ENCODE measurements around the gene NR6A1.

Gene NR6A1

DNA sequence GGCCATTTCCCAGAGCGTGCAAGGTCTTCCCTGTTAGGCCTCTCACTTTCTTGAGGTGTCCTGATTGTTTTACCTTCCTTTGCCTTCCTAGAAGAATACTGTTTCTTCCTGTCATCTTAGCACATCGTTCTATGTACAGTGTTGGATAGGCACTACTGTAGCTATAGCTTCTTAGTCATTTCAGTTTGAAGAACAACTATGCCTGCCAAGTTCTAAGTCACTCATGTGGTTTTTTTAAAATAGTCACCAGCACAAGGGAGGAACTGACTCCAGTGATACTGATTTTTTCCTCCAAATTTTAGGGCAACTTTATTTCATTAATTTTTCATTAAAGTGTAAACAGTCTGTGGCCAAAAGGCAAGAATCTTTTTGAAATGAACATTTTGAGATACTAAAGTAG, 141.5 kb downstream of the NR6A1 start:
- no peak overlapping the region for H3K23ac ChIP-seq (ENCODE audit: low read depth, low read length, poor library complexity)
- no peak for DNase-seq (ENCODE audit: low spot score)
- H4K91ac ChIP-seq (ENCODE audit: low read depth, low read length, poor library complexity): no peak overlapping the region
- H2BK12ac ChIP-seq (ENCODE audit: low read length): no peak overlapping the region
- H3K18ac ChIP-seq (ENCODE audit: low read length): no peak overlapping the region
- H3K79me1 ChIP-seq (ENCODE audit: low read depth, low read length): no peaks in the 10 kb centered on the region
- no CpG with 5 or more reads among the region's 2 CpGs for WGBS, 2 donors (ENCODE audit: extremely low coverage in 2 of 2, insufficient read length in 2 of 2, insufficient replicate concordance in 1 of 2)
- H2BK15ac ChIP-seq (ENCODE audit: low read length): no peak overlapping the region
- H2AK5ac ChIP-seq (ENCODE audit: low read depth, low read length): no peak overlapping the region
- no peak overlapping the region for H3K14ac ChIP-seq (ENCODE audit: low read length)
- no peak overlapping the region for H3K4me3 ChIP-seq (ENCODE audit: low read length in 2 of 2)
- no peak overlapping the region for H2BK5ac ChIP-seq (ENCODE audit: low read length)
- no peak overlapping the region for H3K4ac ChIP-seq (ENCODE audit: low read length)
- no peak overlapping the region for H3K4me2 ChIP-seq (ENCODE audit: insufficient read depth, low read length, poor library complexity, severe bottlenecking)
- H3K36me3 ChIP-seq (replicated peaks in 1 of 2; ENCODE audit: control insufficient read depth in 2 of 2, insufficient read depth in 2 of 2, low read length in 2 of 2): no peaks in the 10 kb centered on the region
- H3K9ac ChIP-seq (ENCODE audit: low read depth, low read length, poor library complexity): no peak overlapping the region
- H2BK120ac ChIP-seq (ENCODE audit: low read depth, low read length): no peak overlapping the region
- no peak overlapping the region for H2AFZ ChIP-seq (ENCODE audit: low read length)
- no peaks in the 10 kb centered on the region for H3K4me1 ChIP-seq (ENCODE audit: control insufficient read depth in 2 of 2, insufficient read depth in 1 of 2, low read depth in 1 of 2, low read length in 2 of 2)
- H3K9me3 ChIP-seq (replicated peaks in 1 of 2; ENCODE audit: control insufficient read depth in 2 of 2, insufficient read depth in 1 of 2, low read depth in 1 of 2, low read length in 2 of 2): no peaks in the 10 kb centered on the region
- no peak overlapping the region for H3K27ac ChIP-seq (replicated peaks; ENCODE audit: low read length)
- no peaks in the 10 kb centered on the region for H3K27me3 ChIP-seq (ENCODE audit: control insufficient read depth in 3 of 3, insufficient read depth in 3 of 3, low read depth in 1 of 3, low read length in 3 of 3)
- no peak overlapping the region for H4K8ac ChIP-seq (ENCODE audit: low read depth, low read length)

DNA sequence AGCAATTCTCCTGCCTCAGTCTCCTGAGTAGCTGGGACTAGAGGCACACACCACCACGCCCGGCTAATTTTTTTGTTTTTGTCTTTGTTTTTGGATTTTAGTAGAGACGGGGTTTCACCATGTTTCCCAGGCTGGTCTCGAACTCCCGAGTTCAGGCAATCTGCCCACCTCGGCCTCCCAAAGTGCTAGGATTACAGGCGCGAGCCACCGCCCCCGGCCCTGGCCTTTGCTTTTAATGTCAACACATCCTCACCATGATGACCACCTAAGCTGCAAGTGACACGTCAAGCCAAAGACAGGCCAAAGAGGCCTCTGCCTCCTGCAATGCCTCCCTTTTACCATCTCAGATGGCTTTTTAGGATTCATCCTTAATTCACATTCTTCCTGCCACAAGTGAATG, 142.4 kb downstream of the NR6A1 start:
- H3K27ac ChIP-seq (replicated peaks; ENCODE audit: low read length): no peak overlapping the region
- no peak overlapping the region for H3K4ac ChIP-seq (ENCODE audit: low read length)
- H3K4me2 ChIP-seq (ENCODE audit: insufficient read depth, low read length, poor library complexity, severe bottlenecking): no peak overlapping the region
- DNase-seq (ENCODE audit: low spot score): no peak
- H3K14ac ChIP-seq (ENCODE audit: low read length): no peak overlapping the region
- H2AFZ ChIP-seq (ENCODE audit: low read length): no peak overlapping the region
- H3K23ac ChIP-seq (ENCODE audit: low read depth, low read length, poor library complexity): no peak overlapping the region
- H3K9ac ChIP-seq (ENCODE audit: low read depth, low read length, poor library complexity): no peak overlapping the region
- no peaks in the 10 kb centered on the region for H3K36me3 ChIP-seq (replicated peaks in 1 of 2; ENCODE audit: control insufficient read depth in 2 of 2, insufficient read depth in 2 of 2, low read length in 2 of 2)
- no peaks in the 10 kb centered on the region for H3K9me3 ChIP-seq (replicated peaks in 1 of 2; ENCODE audit: control insufficient read depth in 2 of 2, insufficient read depth in 1 of 2, low read depth in 1 of 2, low read length in 2 of 2)
- no peaks in the 10 kb centered on the region for H3K27me3 ChIP-seq (ENCODE audit: control insufficient read depth in 3 of 3, insufficient read depth in 3 of 3, low read depth in 1 of 3, low read length in 3 of 3)
- H2BK12ac ChIP-seq (ENCODE audit: low read length): no peak overlapping the region
- H2BK15ac ChIP-seq (ENCODE audit: low read length): no peak overlapping the region
- no peaks in the 10 kb centered on the region for H3K79me1 ChIP-seq (ENCODE audit: low read depth, low read length)
- H3K4me3 ChIP-seq (ENCODE audit: low read length in 2 of 2): no peak overlapping the region
- H3K18ac ChIP-seq (ENCODE audit: low read length): no peak overlapping the region
- H3K4me1 ChIP-seq (ENCODE audit: control insufficient read depth in 2 of 2, insufficient read depth in 1 of 2, low read depth in 1 of 2, low read length in 2 of 2): no peaks in the 10 kb centered on the region
- no CpG with 5 or more reads among the region's 11 CpGs for WGBS, 2 donors (ENCODE audit: extremely low coverage in 2 of 2, insufficient read length in 2 of 2, insufficient replicate concordance in 1 of 2)
- no peak overlapping the region for H4K91ac ChIP-seq (ENCODE audit: low read depth, low read length, poor library complexity)
- no peak overlapping the region for H2AK5ac ChIP-seq (ENCODE audit: low read depth, low read length)
- H4K8ac ChIP-seq (ENCODE audit: low read depth, low read length): no peak overlapping the region
- H2BK5ac ChIP-seq (ENCODE audit: low read length): no peak overlapping the region
- no peak overlapping the region for H2BK120ac ChIP-seq (ENCODE audit: low read depth, low read length)

GRCh38 chr9:124626276-124626675, 144.8 kb downstream of the NR6A1 start:
- no peak overlapping the region for H2AK5ac ChIP-seq (ENCODE audit: low read depth, low read length)
- H3K27me3 ChIP-seq (ENCODE audit: control insufficient read depth in 3 of 3, insufficient read depth in 3 of 3, low read depth in 1 of 3, low read length in 3 of 3): no peaks in the 10 kb centered on the region
- H3K23ac ChIP-seq (ENCODE audit: low read depth, low read length, poor library complexity): no peak overlapping the region
- no peak overlapping the region for H3K18ac ChIP-seq (ENCODE audit: low read length)
- no peak overlapping the region for H2BK15ac ChIP-seq (ENCODE audit: low read length)
- WGBS, 2 donors (ENCODE audit: extremely low coverage in 2 of 2, insufficient read length in 2 of 2, insufficient replicate concordance in 1 of 2): no CpG with 5 or more reads among the region's 4 CpGs
- H2BK5ac ChIP-seq (ENCODE audit: low read length): no peak overlapping the region
- no peak overlapping the region for H3K27ac ChIP-seq (replicated peaks; ENCODE audit: low read length)
- H3K79me1 ChIP-seq (ENCODE audit: low read depth, low read length): no peaks in the 10 kb centered on the region
- no peaks in the 10 kb centered on the region for H3K36me3 ChIP-seq (replicated peaks in 1 of 2; ENCODE audit: control insufficient read depth in 2 of 2, insufficient read depth in 2 of 2, low read length in 2 of 2)
- no peak overlapping the region for H3K14ac ChIP-seq (ENCODE audit: low read length)
- H3K4me3 ChIP-seq (ENCODE audit: low read length in 2 of 2): no peak overlapping the region
- no peak overlapping the region for H2BK120ac ChIP-seq (ENCODE audit: low read depth, low read length)
- H3K9ac ChIP-seq (ENCODE audit: low read depth, low read length, poor library complexity): no peak overlapping the region
- H3K4me2 ChIP-seq (ENCODE audit: insufficient read depth, low read length, poor library complexity, severe bottlenecking): no peak overlapping the region
- peaks cover 0 to 5% of the 10 kb centered on the region in 2 donors for H3K4me1 ChIP-seq (ENCODE audit: control insufficient read depth in 2 of 2, insufficient read depth in 1 of 2, low read depth in 1 of 2, low read length in 2 of 2)
- no peak overlapping the region for H3K4ac ChIP-seq (ENCODE audit: low read length)
- H2BK12ac ChIP-seq (ENCODE audit: low read length): no peak overlapping the region
- no peaks in the 10 kb centered on the region for H3K9me3 ChIP-seq (replicated peaks in 1 of 2; ENCODE audit: control insufficient read depth in 2 of 2, insufficient read depth in 1 of 2, low read depth in 1 of 2, low read length in 2 of 2)
- H2AFZ ChIP-seq (ENCODE audit: low read length): no peak overlapping the region
- no peak for DNase-seq (ENCODE audit: low spot score)
- H4K91ac ChIP-seq (ENCODE audit: low read depth, low read length, poor library complexity): no peak overlapping the region
- no peak overlapping the region for H4K8ac ChIP-seq (ENCODE audit: low read depth, low read length)

GRCh38 chr9:124625087-124625486, 146.0 kb downstream of the NR6A1 start:
- Histone ChIP-seq H3K4me3 (ENCODE audit: low read length in 2 of 2) (no peak overlapping the region), H3K23ac (ENCODE audit: low read depth, low read length, poor library complexity) (no peak overlapping the region), H2BK12ac (ENCODE audit: low read length) (no peak overlapping the region), H3K9ac (ENCODE audit: low read depth, low read length, poor library complexity) (no peak overlapping the region), H2BK120ac (ENCODE audit: low read depth, low read length) (no peak overlapping the region), H4K8ac (ENCODE audit: low read depth, low read length) (no peak overlapping the region), H3K27ac (replicated peaks; ENCODE audit: low read length) (no peak overlapping the region), H3K4me2 (ENCODE audit: insufficient read depth, low read length, poor library complexity, severe bottlenecking) (no peak overlapping the region), H3K27me3 (ENCODE audit: control insufficient read depth in 3 of 3, insufficient read depth in 3 of 3, low read depth in 1 of 3, low read length in 3 of 3) (no peaks in the 10 kb centered on the region), H2BK15ac (ENCODE audit: low read length) (no peak overlapping the region), H3K36me3 (replicated peaks in 1 of 2; ENCODE audit: control insufficient read depth in 2 of 2, insufficient read depth in 2 of 2, low read length in 2 of 2) (no peaks in the 10 kb centered on the region), H3K4ac (ENCODE audit: low read length) (no peak overlapping the region), H3K4me1 (ENCODE audit: control insufficient read depth in 2 of 2, insufficient read depth in 1 of 2, low read depth in 1 of 2, low read length in 2 of 2) (peaks cover 0 to 5% of the 10 kb centered on the region in 2 donors), H3K79me1 (ENCODE audit: low read depth, low read length) (no peaks in the 10 kb centered on the region), H2BK5ac (ENCODE audit: low read length) (no peak overlapping the region), H2AFZ (ENCODE audit: low read length) (no peak overlapping the region), H3K18ac (ENCODE audit: low read length) (no peak overlapping the region), H2AK5ac (ENCODE audit: low read depth, low read length) (no peak overlapping the region), H4K91ac (ENCODE audit: low read depth, low read length, poor library complexity) (no peak overlapping the region), H3K9me3 (replicated peaks in 1 of 2; ENCODE audit: control insufficient read depth in 2 of 2, insufficient read depth in 1 of 2, low read depth in 1 of 2, low read length in 2 of 2) (no peaks in the 10 kb centered on the region), H3K14ac (ENCODE audit: low read length) (no peak overlapping the region)
- no peak for DNase-seq (ENCODE audit: low spot score)
- WGBS, 2 donors (ENCODE audit: extremely low coverage in 2 of 2, insufficient read length in 2 of 2, insufficient replicate concordance in 1 of 2): no CpG with 5 or more reads among the region's 6 CpGs

Data from neuronal stem cell (in vitro differentiated cells).